ENCODE measurements around the gene STK39. TPM values are rescaled to one million over a fixed set of nuclear protein-coding genes. Genes with fewer than 3 reads are reported as not detected.
"Not testable (repeated sequence)": the region's sequence is repeated elsewhere in the genome, so short reads cannot be mapped to it uniquely, and the experiment has no call there.

STK39 gene
- total and polyA plus RNA-seq, 9 of the 15 experiments (the other 6 are each of a cell fraction or from before 2014, with no cell fraction given): 0.19 to 0.76 (median 0.51) TPM

GRCh38 chr2:168044579-168044978 lies 202.8 kb downstream of the STK39 start (continued):
- no peak for TF ChIP-seq PPARD (CRISPR knock-in tag; IDR thresholded peaks at IDR 0.05)
- no peak for TF ChIP-seq POLR2B (IDR thresholded peaks at IDR 0.05; ENCODE audit: low read depth, partially characterized antibody)

- CTCF ChIA-PET (ENCODE audit: low intra/inter-chr PET ratio): no interaction called here
- TF ChIP-seq ZKSCAN1 (IDR thresholded peaks at IDR 0.05; ENCODE audit: low read depth, low read length): no peak
- no peak for TF ChIP-seq ZNF324 (CRISPR knock-in tag; IDR thresholded peaks at IDR 0.05)
- TF ChIP-seq YBX1 (IDR thresholded peaks at IDR 0.05): no peak
- TF ChIP-seq ZSCAN29 (IDR thresholded peaks at IDR 0.05): no peak
- no peak for TF ChIP-seq HDGF (IDR thresholded peaks at IDR 0.05)
- TF ChIP-seq RBBP5 (IDR thresholded peaks at IDR 0.05; ENCODE audit: borderline replicate concordance, insufficient read depth, low read length, poor library complexity, severe bottlenecking): no peak
- no peak for TF ChIP-seq DMBX1 (CRISPR knock-in tag; IDR thresholded peaks at IDR 0.05; ENCODE audit: borderline replicate concordance)
- no peak for TF ChIP-seq GTF2F1 (IDR thresholded peaks at IDR 0.05; ENCODE audit: low read depth, low read length)
- Histone ChIP-seq H4K20me1 (replicated peaks; ENCODE audit: control insufficient read depth, insufficient read depth, low read length) (no peaks in the 10 kb centered on the region), H3K9ac (ENCODE audit: insufficient read depth in 1 of 2, low read depth in 2 of 2, low read length in 2 of 2) (no peak overlapping the region), H2AFZ (ENCODE audit: low read depth, low read length) (no peak overlapping the region), H3K9me1 (ENCODE audit: control insufficient read depth, insufficient read depth, low read length) (no peaks in the 10 kb centered on the region), H3K4me2 (ENCODE audit: insufficient read depth, low read length) (no peak overlapping the region), H3K36me3 (ENCODE audit: control insufficient read depth, insufficient read depth, low read length) (no peaks in the 10 kb centered on the region), H3K27ac (ENCODE audit: extremely low read depth, low read depth, low read length) (no peak overlapping the region), H3K9me3 (replicated peaks; ENCODE audit: control insufficient read depth, insufficient read depth, low read depth, low read length) (no peaks in the 10 kb centered on the region), H3K79me2 (ENCODE audit: control insufficient read depth, insufficient read depth, low read length) (no peaks in the 10 kb centered on the region), H3K27me3 (ENCODE audit: control insufficient read depth in 2 of 2, insufficient read depth in 2 of 2, low read length in 2 of 2) (peaks cover 5 to 8% of the 10 kb centered on the region in 2 experiments; a peak in 4 of 5 replicates), H3K4me3 (no peak overlapping the region), H3K4me1 (replicated peaks in 1 of 2; ENCODE audit: control insufficient read depth in 2 of 2, insufficient read depth in 2 of 2, low read length in 2 of 2) (no peaks in the 10 kb centered on the region)
- ATAC-seq (no peak), FAIRE-seq (no peak), DNase-seq (ENCODE audit: extremely low read depth in 1 of 4, low spot score in 3 of 4) (no peak)
- in situ Hi-C loops (cut with MboI) (no loop called here), intact Hi-C loops (cut with micrococcal nuclease) (no loop called here)
- 0% methylated on average over 2 of the region's 2 CpGs for WGBS (ENCODE audit: insufficient coverage, low coverage, missing lambda C conversion rate)
- no TSS peak for BruUV-seq (replicated peaks)
- POLR2A ChIA-PET: interaction anchor here (1.2 kb wide), 1 partner anchor 12 kb away, joined by 4 read pairs; no protein-coding TSS in a partner anchor
Measured at GRCh38 chr2:168044176-168044575, 203.2 kb downstream of the STK39 start.

GRCh38 chr2:168042127-168042824 lies 205.1 kb downstream of the STK39 start:
- POLR2A ChIA-PET; BruUV-seq (replicated peaks); H3K27me3 ChIP-seq (ENCODE audit: control insufficient read depth in 2 of 2, insufficient read depth in 2 of 2, low read length in 2 of 2); in situ Hi-C loops (cut with MboI); H3K9ac ChIP-seq (ENCODE audit: insufficient read depth in 1 of 2, low read depth in 2 of 2, low read length in 2 of 2); H4K20me1 ChIP-seq (replicated peaks; ENCODE audit: control insufficient read depth, insufficient read depth, low read length); H3K27ac ChIP-seq (ENCODE audit: extremely low read depth, low read depth, low read length); H3K4me2 ChIP-seq (ENCODE audit: insufficient read depth, low read length); DNase-seq (ENCODE audit: extremely low read depth in 1 of 4, low spot score in 3 of 4); H3K4me1 ChIP-seq (replicated peaks in 1 of 2; ENCODE audit: control insufficient read depth in 2 of 2, insufficient read depth in 2 of 2, low read length in 2 of 2); H3K9me1 ChIP-seq (ENCODE audit: control insufficient read depth, insufficient read depth, low read length); FAIRE-seq; H3K79me2 ChIP-seq (ENCODE audit: control insufficient read depth, insufficient read depth, low read length); H3K4me3 ChIP-seq; intact Hi-C loops (cut with micrococcal nuclease); H2AFZ ChIP-seq (ENCODE audit: low read depth, low read length); ATAC-seq; H3K9me3 ChIP-seq (replicated peaks; ENCODE audit: control insufficient read depth, insufficient read depth, low read depth, low read length); H3K36me3 ChIP-seq (ENCODE audit: control insufficient read depth, insufficient read depth, low read length); CTCF ChIA-PET (ENCODE audit: low intra/inter-chr PET ratio): not testable (repeated sequence)
- WGBS (ENCODE audit: insufficient coverage, low coverage, missing lambda C conversion rate): 0% methylated on average over 4 of the region's 5 CpGs

All from K562 (cell line).